Progenitor cell of endocrine pancreas (in vitro differentiated cells): ENCODE measurements around the gene SPECC1L. TPM values are rescaled to one million over a fixed set of nuclear protein-coding genes. Genes with fewer than 3 reads are reported as not detected.
"Not testable (repeated sequence)": the region's sequence is repeated elsewhere in the genome, so short reads cannot be mapped to it uniquely, and the experiment has no call there.

Experiments
- DNase-seq: peaks from one replicate; pipeline ENCODE4 v3.0.0; 2021; ENCODE audit warnings: low spot score; ENCODE audit not compliant: unreplicated experiment
- H3K27ac Mint-ChIP-seq: 2 replicates; pipeline ENCODE4 v1.8.0; 2021; ENCODE audit warnings: mild to moderate bottlenecking, moderate library complexity, mixed read lengths
- H3K27me3 Mint-ChIP-seq: 2 replicates; pipeline ENCODE4 v1.8.0; 2021; ENCODE audit warnings: mixed read lengths
- H3K36me3 Mint-ChIP-seq: 2 replicates; pipeline ENCODE4 v1.8.0; 2022; ENCODE audit warnings: mixed read lengths; ENCODE audit not compliant: insufficient read depth
- H3K4me1 Mint-ChIP-seq: 2 replicates; pipeline ENCODE4 v1.8.0; 2021; ENCODE audit warnings: low read depth, mixed read lengths
- H3K4me3 Mint-ChIP-seq: 2 replicates; pipeline ENCODE4 v1.8.0; 2021; ENCODE audit warnings: low read depth, mild to moderate bottlenecking, moderate library complexity, mixed read lengths
- H3K9me3 Mint-ChIP-seq: 2 replicates; pipeline ENCODE4 v1.8.0; 2021; ENCODE audit warnings: low read depth, mixed read lengths
- total RNA-seq: library from RNA; stranded (reverse); gene quantifications from 2 replicates; pipeline ENCODE4 v1.2.1, GENCODE V29; 2021
- TF ChIP-seq, protein P1 (sequence below): fragments of 200-600 bp; sonication (generic); IDR thresholded peaks from one replicate; pipeline ENCODE4 v1.5.0; 2021; ENCODE audit warnings: antibody characterized with exemption, mild to moderate bottlenecking; ENCODE audit not compliant: unreplicated experiment

The SPECC1L gene
- total RNA-seq, 1 donor from 2014 or later, result 96.9 TPM

GRCh38 chr22:24304062-24304675, 33.5 kb downstream of the SPECC1L start:
- peaks cover 16% of the 10 kb centered on the region for H3K4me1 Mint-ChIP-seq
- H3K4me3 Mint-ChIP-seq, result no peak overlapping the region
- TF ChIP-seq, protein P1, sequence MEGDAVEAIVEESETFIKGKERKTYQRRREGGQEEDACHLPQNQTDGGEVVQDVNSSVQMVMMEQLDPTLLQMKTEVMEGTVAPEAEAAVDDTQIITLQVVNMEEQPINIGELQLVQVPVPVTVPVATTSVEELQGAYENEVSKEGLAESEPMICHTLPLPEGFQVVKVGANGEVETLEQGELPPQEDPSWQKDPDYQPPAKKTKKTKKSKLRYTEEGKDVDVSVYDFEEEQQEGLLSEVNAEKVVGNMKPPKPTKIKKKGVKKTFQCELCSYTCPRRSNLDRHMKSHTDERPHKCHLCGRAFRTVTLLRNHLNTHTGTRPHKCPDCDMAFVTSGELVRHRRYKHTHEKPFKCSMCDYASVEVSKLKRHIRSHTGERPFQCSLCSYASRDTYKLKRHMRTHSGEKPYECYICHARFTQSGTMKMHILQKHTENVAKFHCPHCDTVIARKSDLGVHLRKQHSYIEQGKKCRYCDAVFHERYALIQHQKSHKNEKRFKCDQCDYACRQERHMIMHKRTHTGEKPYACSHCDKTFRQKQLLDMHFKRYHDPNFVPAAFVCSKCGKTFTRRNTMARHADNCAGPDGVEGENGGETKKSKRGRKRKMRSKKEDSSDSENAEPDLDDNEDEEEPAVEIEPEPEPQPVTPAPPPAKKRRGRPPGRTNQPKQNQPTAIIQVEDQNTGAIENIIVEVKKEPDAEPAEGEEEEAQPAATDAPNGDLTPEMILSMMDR, result no peak
- DNase-seq, result no peak
- peaks cover 42% of the 10 kb centered on the region for H3K36me3 Mint-ChIP-seq
- peaks cover 12% of the 10 kb centered on the region for H3K9me3 Mint-ChIP-seq
- no peaks in the 10 kb centered on the region for H3K27me3 Mint-ChIP-seq
- no peak overlapping the region for H3K27ac Mint-ChIP-seq

GRCh38 chr22:24305260-24305692, 34.6 kb downstream of the SPECC1L start:
- no peak for DNase-seq
- peaks cover 12% of the 10 kb centered on the region for H3K9me3 Mint-ChIP-seq
- peaks cover 43% of the 10 kb centered on the region for H3K36me3 Mint-ChIP-seq
- H3K4me1 Mint-ChIP-seq, result peaks cover 16% of the 10 kb centered on the region
- TF ChIP-seq, protein P1, result no peak
- no peaks in the 10 kb centered on the region for H3K27me3 Mint-ChIP-seq
- H3K4me3 Mint-ChIP-seq, result no peak overlapping the region
- no peak overlapping the region for H3K27ac Mint-ChIP-seq

GRCh38 chr22:24310969-24311368, 40.3 kb downstream of the SPECC1L start:
- Mint-ChIP-seq H3K27ac (no peak overlapping the region), H3K27me3 (no peaks in the 10 kb centered on the region), H3K36me3 (peaks cover 41% of the 10 kb centered on the region), H3K4me3 (no peak overlapping the region), H3K9me3 (peaks cover 8% of the 10 kb centered on the region), H3K4me1 (peaks cover 3% of the 10 kb centered on the region)
- DNase-seq, result no peak
- TF ChIP-seq, protein P1, result no peak

GRCh38 chr22:24315367-24315966, 44.8 kb downstream of the SPECC1L start:
- peaks cover 38% of the 10 kb centered on the region for H3K36me3 Mint-ChIP-seq

GRCh38 chr22:24316264-24316663, 45.6 kb downstream of the SPECC1L start:
- not testable (repeated sequence) for H3K27me3 Mint-ChIP-seq, H3K4me3 Mint-ChIP-seq, H3K9me3 Mint-ChIP-seq, DNase-seq, H3K4me1 Mint-ChIP-seq, H3K27ac Mint-ChIP-seq
- H3K36me3 Mint-ChIP-seq, result peaks cover 38% of the 10 kb centered on the region

More at GRCh38 chr22:24315367-24315966, 44.8 kb downstream of the SPECC1L start:
- no peak for DNase-seq
- H3K27me3 Mint-ChIP-seq, result no peaks in the 10 kb centered on the region
- peak overlapping the region; percentile 83 for H3K27ac Mint-ChIP-seq
- no peak overlapping the region for H3K4me3 Mint-ChIP-seq
- TF ChIP-seq, protein P1, result no peak
- peaks cover 4% of the 10 kb centered on the region for H3K9me3 Mint-ChIP-seq
- H3K4me1 Mint-ChIP-seq, result peaks cover 4% of the 10 kb centered on the region

DNA sequence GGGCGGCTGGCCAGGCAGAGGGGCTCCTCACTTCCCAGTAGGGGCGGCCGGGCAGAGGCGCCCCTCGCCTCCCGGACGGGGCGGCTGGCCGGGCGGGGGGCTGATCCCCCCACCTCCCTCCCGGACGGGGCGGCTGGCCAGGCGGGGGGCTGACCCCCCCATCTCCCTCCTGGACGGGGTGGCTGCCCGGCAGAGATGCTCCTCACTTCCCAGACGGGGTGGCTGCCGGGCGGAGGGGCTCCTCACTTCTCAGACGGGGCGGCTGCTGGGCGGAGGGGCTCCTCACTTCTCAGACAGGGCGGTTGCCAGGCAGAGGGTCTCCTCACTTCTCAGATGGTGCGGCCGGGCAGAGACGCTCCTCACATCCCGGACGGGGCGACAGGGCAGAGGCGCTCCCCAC, 46.9 kb downstream of the SPECC1L start:
- H3K36me3 Mint-ChIP-seq, result peaks cover 43% of the 10 kb centered on the region
- H3K27me3 Mint-ChIP-seq, H3K4me1 Mint-ChIP-seq, H3K4me3 Mint-ChIP-seq, DNase-seq, H3K27ac Mint-ChIP-seq, H3K9me3 Mint-ChIP-seq: not testable (repeated sequence)
